ENCODE measurements around the gene CEP170B. TPM values are rescaled to one million over a fixed set of nuclear protein-coding genes. Genes with fewer than 3 reads are reported as not detected.
"Not testable (repeated sequence)": the region's sequence is repeated elsewhere in the genome, so short reads cannot be mapped to it uniquely, and the experiment has no call there.

CEP170B gene
- total RNA-seq, 1 experiment from 2014 or later, result 21.3 TPM

GRCh38 chr14:104877066-104877805 lies 12.2 kb downstream of the CEP170B start:
- no peak for DNase-seq (ENCODE audit: low read depth)

GRCh38 chr14:104877806-104878550 lies 12.9 kb downstream of the CEP170B start:
- no peak for DNase-seq (ENCODE audit: low read depth)

GRCh38 chr14:104878582-104878981 lies 13.5 kb downstream of the CEP170B start:
- no peak for DNase-seq (ENCODE audit: low read depth)

GRCh38 chr14:104879201-104879982 lies 14.3 kb downstream of the CEP170B start:
- no peak for DNase-seq (ENCODE audit: low read depth)

GRCh38 chr14:104879983-104880565 lies 15.0 kb downstream of the CEP170B start:
- no peak for DNase-seq (ENCODE audit: low read depth)

GRCh38 chr14:104880584-104881210 lies 15.6 kb downstream of the CEP170B start:
- DNase-seq (ENCODE audit: low read depth), result no peak

GRCh38 chr14:104881369-104881979 lies 16.4 kb downstream of the CEP170B start:
- no peak for DNase-seq (ENCODE audit: low read depth)

GRCh38 chr14:104882325-104882973 lies 17.4 kb downstream of the CEP170B start:
- peak; percentile 21 for DNase-seq (ENCODE audit: low read depth)

GRCh38 chr14:104882991-104883660 lies 18.1 kb downstream of the CEP170B start:
- no peak for DNase-seq (ENCODE audit: low read depth)

GRCh38 chr14:104883681-104884361 lies 18.8 kb downstream of the CEP170B start:
- DNase-seq (ENCODE audit: low read depth), result no peak

GRCh38 chr14:104884381-104884780 lies 19.3 kb downstream of the CEP170B start:
- not testable (repeated sequence) for DNase-seq (ENCODE audit: low read depth)

GRCh38 chr14:104885031-104885972 lies 20.2 kb downstream of the CEP170B start:
- DNase-seq (ENCODE audit: low read depth), result no peak

- no peak for DNase-seq (ENCODE audit: low read depth)
Observed at GRCh38 chr14:104885973-104886689, 21.1 kb downstream of the CEP170B start.

- no peak for DNase-seq (ENCODE audit: low read depth)
Observed at GRCh38 chr14:104886690-104887622, 21.9 kb downstream of the CEP170B start.

GRCh38 chr14:104887623-104888488 lies 22.8 kb downstream of the CEP170B start:
- no peak for DNase-seq (ENCODE audit: low read depth)
